GM20431 (cell line): ENCODE results near the gene WDR64.
"Not testable (repeated sequence)": the region's sequence is repeated elsewhere in the genome, so short reads cannot be mapped to it uniquely, and the experiment has no call there.

Source experiments
- in situ Hi-C: fragments of 300-500 bp; cut with MseI, MboI; formaldehyde crosslinking; loops from one replicate; pipeline ENCODE4 v1.15.0; 2020; ENCODE audit warnings: low sequenced_read_pairs; ENCODE audit not compliant: unreplicated experiment

Gene WDR64

DNA sequence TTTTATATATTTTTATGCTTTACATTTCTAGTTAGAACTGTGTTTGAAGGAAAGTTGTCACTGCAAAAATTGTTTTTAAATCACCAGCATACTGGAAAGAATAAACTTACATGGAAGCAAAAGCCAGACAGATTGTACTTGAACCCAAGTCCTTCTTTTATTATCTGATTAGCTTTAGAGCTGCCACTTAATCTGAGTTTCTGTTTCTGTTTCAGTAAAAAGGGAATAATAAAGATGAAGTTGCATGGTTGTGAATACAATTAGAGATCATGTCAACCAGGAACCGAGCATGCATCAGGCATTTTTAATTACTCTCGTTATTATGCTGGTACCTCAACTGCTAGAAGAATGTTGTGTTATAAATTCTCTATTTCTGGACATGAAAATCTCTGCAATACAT, 119.0 kb downstream of the WDR64 start:
- in situ Hi-C loops = no loop called here

DNA sequence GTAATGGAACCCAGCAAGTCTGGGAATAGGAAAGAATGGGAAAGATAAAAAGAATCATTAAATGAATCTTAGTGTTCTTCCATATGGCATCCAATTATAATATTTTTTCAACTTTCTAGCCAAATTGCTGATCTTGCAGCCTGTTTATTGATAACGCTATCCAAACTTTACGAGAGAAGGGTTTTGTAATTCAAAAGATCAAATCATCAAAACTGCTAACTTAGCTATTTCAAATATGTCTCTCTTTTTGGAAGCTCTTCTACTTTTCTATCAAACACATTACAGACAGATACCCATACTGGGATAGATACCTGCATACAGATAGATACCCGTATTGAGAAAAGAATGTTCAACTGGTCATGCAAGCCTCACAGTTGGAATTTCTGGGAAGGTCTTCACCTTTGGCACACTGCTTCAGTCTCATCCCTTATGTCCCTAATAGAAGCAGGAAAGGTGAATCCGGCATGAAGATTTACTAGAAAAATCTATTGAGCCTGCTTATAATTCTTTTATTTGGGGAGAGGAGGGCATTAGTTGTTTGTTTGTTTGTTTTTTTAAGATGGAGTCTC, 120.9 kb downstream of the WDR64 start:
- in situ Hi-C loops = no loop called here

DNA sequence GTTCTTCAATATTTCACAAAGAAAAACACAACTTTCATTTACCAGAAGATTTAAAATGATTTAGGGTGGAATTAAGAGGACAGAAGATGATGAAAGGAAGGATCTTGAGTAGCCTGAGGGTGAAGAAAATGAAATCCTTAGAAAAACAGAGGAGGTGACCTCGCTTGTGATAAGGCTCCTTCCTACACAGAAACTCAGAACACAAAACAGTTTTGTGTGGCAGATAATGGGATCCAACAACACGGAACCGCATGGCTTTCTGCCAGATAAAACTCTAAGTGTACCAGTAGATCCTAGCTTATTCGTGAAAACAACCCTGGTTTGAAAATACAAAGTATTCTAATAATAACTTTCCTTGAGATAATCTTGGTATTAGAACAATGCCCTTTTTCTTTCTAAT, 121.9 kb downstream of the WDR64 start:
- in situ Hi-C loops = no loop called here

DNA sequence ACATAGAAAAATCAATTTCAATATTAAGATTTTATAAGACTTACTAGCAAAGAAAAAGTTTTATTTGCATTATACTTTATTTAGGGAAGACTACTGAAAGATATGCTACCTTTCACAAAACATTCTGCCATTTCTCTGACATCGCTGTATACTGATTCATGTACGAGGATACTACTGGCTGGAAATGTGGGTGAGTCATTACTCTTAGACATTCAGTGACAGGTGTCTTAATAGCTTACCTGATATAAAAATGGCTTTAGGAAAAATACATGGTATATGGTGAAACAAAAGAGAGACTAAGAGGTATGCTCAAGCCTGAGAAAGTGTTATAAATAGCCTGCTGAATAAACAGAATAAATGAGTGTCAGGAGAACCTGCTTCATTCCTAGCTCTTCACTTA, 122.9 kb downstream of the WDR64 start:
- in situ Hi-C loops = no loop called here

DNA sequence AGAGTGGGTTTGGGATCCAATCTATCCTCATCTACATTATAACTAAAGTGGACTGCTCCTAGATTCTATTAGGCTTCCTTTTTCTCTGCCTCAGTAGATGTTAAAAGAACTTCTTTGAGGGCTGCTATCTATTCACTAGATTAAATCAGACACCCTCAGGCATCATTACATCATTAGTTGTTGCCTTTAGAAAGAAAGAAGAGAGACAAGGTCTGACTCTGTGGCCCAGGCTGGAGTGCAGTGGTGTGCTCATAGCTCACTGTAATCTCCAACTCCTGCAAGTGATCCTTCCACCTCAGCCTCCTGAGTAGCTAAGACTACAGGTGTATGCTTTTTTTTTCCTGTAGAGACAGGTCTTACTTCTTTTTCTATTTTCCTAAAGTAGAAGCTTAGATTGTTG, 124.8 kb downstream of the WDR64 start:
- in situ Hi-C loops = no loop called here

DNA sequence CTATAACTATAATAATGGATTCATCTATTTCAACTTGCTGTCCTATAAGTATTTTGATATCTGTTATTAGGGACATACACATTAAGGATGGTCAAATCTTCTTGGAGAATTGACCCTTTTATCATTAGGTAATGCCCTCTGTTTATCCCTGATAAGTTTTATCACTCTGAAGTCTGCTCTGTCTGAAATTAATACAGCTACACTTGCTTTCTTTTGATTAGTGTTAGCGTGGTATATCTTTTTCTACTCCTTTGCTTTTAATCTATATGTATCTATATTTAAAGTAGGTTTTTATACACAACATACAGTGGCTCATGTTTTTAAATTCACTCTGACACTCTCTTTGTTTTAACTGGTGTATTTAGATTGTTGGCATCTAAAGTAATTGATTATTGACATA, 126.0 kb downstream of the WDR64 start:
- in situ Hi-C loops = no loop called here

DNA sequence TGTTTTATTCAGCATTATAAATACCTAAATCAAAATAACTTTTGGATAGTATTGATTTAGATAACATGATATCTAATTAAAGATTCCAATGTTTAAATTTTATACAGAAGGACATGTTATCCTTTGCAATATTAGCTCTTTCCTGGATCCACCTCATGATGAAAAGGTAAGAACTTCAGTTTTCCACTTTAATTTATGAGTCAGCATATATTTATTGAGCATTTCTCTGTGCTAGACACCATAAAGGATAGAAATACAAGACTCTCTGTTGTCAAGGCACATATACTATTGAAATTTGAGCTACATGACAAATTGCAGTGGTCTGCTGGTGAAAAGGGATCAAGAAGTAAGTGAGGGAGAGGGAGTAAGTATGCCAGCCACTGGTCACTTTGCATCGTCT, 127.8 kb downstream of the WDR64 start:
- in situ Hi-C loops = no loop called here

DNA sequence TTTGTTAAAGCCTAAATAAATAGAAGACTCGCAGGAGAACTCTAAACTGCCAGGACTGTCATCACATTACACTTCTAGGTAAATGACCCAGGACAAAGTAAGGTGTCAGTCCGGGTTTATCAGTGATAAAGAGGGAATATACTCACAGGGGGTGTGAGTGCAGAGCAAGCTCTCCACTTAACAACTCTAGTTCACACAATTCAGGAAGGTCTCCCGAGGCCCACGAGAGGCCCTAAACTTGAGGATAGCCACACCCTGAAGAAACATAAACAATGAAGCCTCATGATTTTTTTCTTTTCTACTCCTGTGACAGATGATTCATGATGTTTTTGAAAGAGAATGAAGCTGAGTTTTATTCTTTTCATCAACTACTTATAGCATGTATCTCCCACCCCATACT, 130.3 kb downstream of the WDR64 start:
- in situ Hi-C loops = no loop called here

DNA sequence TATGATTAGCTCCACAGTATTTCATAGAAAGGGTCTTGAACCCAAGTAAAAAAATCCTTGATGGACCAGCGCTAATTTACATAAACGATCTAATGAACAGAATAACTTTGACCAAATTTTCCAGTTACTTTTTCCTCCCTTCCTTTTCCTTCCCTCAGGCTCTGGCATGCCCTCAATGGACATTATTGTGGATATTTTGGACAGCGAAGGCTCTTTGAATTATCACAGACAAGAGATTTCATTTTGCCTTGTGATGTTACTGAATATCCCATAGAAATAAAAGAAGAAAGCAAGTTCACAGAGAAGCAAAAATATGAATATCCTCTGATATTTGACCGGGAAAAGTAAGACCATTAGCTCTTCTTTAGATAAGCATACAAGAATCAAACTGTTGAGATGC, 135.6 kb downstream of the WDR64 start:
- in situ Hi-C loops = no loop called here

DNA sequence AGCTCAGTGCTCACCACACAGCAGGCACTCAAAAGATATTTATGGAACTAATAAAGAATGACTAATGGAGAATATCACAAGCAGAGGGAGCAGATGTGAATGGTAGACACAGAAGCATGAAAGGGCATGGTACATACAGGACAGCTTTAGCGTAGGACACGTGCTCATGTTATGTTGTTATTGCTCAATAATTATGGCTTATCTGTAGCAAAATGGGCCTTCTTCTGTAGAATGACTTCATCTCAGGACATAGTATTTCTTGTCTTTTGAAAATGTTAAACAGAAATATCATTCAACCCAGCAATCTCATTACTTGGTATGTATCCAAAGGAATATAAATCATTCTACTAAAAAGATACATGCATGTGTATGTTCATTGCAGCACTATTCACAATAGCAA, 137.0 kb downstream of the WDR64 start:
- in situ Hi-C loops = no loop called here

DNA sequence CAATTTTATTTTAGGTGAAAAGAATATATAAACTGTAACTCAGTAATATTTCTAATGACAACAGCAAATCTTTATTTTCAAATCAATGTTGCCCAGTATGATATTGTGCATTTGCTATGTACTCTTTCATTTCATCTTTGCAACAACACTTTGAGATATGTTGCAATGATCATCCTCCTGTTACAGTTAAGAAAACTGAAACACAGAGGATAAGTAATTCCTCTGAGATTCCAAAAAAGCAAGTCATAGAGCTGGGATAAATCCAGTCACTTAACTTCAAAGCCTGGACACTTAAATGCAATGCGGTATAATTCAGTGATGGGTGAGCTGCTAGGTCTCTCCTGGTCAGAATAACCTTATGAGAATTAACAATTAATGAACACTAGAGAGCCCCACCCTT, 147.3 kb downstream of the WDR64 start:
- in situ Hi-C loops = no loop called here

DNA sequence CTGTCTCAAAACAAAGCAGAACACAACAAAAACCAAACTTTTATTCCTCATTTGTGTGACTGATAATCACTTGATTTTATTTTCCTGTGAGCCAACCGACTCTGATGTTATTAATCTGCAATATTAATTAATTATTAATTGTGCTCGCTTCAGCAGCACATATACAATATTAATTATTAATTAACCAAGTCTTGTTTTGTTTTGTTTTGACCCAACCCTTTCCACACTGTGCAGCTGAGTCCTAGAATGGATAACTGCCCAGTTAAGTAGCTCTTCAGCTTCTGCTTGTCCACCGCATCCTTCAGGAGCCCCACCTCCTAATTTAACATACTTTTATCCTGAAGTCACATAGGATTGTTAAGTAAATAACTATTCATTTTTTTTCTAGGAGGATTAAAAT, 148.6 kb downstream of the WDR64 start:
- in situ Hi-C loops = no loop called here

DNA sequence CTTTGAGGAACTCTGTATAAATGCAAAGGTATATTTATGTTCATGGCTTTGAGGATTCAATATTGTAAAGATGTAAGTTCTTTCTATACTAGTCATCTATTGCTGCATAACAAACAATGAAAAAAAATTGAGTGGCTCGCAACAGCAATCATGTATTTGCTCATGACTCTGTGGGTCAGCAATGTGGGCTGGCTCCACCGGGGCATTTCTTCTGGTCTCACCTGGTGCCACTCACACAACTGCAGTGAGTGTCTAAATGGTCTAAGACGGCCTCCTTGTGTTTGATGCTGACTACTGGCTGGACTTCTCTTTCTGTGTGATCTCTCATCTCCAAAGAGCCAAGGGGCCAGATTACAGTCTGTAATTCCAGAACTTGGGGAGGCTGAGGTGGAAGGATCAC, 150.8 kb downstream of the WDR64 start:
- in situ Hi-C loops = no loop called here

DNA sequence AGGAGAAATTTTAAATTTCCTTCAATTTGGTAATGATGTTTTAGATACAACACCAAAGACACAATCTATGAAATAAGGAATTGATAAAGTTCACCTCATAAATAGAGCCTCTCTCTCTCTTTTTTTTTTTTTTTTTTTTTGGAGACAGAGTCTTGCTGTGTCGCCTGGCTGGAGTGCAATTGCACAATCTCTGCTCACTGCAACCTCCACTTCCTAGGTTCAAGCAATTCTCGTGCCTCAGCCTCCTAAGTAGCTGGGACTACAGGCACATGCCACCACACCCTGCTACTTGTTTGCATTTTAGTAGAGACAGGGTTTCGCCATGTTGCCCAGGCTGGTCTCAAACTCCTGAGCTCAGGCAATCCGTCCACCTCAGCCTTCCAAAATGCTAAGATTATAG, 152.6 kb downstream of the WDR64 start:
- in situ Hi-C loops = not testable (repeated sequence)

DNA sequence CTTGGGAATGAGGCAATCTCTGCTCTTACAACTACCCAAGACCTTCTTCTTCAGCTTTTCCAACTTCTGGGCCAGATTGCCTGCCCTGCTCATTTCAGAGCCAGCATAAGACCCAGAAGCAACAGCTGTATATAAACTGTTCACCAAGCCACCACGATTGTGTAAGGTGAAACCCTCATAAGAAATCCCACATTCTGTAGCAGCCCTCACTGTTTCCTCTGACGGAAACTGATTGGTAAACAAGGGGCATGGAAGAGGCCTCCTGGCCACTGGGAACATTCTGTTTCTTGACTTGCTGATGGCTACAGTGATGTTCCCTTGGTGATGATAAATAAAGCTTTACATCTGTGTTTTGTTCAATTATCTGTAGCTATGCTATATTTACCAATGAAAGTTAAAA, 156.2 kb downstream of the WDR64 start:
- in situ Hi-C loops = no loop called here

DNA sequence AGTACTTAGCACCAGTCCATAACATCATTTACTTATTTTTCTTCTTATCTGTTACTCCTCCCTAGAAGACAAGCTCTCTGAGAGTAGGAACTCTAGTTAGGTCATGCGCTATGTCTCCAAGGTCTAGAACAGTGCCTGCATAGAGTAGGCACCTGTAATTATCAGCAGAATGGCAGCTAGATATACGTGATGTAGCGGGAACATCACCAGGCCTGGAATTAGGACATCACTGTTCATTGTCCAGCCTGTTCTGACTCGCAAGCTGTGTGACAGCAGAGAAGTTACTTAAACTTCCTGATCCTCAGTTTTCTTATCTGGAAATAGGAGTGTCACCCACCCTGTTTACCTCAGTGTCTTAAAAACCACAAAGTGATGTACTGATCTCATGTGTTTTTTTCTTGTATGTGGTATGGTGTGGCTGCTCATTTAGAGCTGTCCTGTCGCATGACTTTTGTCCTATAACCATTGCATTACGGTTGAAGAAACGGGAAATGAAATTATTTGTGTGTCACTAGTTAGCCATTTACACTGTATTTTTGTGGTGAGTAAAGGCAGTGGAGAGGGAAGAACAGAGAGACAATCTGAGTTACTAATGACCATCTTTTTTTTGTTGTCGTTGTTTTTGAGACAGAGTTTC, 158.8 kb downstream of the WDR64 start:
- in situ Hi-C loops = no loop called here

DNA sequence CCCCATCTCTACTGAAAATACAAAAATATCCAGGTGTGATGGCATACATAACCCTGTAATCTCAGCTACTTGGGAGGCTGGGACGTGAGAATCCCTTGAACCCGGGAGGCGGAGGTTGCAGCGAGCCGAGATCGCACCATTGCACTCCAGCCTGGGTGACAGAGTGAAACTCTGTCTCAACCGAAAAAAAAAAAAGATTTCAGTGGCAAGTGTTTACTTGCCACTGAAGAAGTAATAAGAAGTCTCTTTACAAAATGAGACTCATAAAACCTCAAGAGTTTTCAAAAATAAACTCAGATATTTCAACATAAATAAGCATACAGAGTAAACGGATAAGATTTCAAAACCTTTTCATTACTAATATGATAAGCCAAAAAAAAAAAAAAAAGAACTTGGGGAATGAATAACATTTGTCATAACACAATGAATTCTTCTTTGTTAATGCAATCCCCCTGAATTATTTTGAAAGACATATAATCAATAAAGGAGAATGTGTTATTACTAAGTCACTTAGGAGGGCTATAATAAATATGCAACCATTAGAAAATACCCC, 161.8 kb downstream of the WDR64 start:
- in situ Hi-C loops = no loop called here

DNA sequence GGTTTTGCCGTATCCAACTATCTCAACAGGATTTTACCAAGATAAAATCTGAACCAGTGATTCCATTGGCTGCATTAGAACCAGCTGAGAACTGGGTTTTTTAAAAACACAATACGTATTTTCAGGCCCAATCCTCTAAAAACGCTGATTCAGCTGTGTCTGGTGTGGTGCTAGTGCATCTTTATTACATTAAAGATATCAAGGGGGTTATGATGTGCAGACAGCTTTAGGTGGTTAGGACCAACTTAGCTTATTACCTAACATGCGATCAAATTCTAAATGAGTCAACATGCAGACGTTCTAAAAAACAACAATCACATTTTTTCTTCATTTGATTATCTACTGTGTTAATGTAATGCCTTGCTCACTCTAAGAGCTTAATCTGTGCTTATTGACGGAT, 163.9 kb downstream of the WDR64 start:
- in situ Hi-C loops = no loop called here

DNA sequence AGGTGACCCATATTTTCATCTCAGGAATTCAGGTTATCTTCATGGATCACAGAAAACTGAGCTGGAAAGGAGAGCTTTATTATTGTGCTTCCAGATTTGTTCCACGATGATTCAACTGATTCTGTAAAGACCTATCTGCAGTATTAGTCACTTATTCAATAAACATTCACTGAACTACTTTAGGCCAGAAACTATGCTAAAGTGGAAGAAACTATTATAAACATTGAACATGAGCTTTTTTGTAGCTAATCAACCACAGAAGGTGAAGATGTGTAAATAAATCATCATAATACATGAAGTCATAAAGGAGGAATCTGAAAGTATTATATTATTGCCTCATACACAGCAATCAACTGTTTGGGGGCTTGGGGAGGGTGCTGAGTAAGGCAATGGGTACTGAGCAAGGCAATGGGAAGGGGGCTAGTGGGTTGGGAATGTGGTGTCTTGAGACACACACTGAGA, 165.3 kb downstream of the WDR64 start:
- in situ Hi-C loops = no loop called here

DNA sequence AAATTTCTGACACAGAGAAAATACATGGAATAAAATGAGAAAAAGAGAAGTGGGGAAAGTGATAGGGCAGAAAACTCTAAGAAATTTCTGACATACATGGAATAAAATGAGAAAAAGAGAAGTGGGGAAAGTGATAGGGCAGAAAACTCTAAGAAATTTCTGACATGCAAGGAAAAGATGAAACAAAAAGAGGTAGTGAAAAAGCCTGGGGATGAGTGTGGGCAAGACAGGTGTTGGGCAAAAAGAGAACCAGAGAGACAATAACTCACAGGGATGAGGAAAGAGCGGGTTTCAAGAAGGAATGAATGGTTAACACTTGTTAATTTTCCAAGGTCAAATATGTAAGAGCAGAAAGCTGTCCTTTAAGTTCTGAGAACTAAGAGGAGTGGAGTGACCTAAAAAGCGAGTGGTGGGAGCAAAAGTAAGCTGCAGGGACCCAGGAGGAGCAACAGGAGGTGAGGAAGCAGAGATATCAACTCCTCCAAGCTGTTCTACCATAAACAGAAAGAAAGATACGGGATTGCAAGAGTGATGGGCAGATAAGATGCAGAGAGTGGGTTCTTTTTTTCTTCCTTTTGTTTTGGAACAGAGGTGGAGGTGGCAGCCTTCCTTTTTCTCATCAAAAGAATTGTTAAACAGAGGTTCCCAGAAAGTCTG, 166.0 kb downstream of the WDR64 start:
- in situ Hi-C loops = no loop called here

DNA sequence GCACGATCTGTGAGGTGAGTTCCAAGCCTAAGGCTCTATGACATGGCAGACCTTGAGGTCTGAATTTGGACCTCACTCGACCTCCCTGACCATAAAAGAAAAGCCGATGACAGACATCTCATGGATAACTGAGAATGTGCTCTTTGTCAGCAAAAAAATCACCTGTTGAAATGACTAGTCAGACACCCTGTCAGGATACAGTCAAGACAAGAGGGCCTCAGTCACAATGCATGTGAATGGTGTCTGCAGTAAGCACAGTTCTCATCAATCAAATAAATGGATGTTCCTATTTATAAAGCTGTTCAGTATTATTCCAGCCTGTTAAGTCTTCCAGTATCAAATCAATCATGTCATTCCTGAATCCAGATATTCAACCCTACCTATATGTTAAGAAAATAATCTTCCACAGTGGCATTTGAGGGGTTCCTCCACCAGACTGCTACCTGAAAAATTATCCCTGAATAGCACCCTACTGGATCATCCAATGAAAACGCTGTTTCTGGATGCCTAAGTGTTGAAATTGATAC, 167.3 kb downstream of the WDR64 start:
- in situ Hi-C loops = no loop called here
